Measurements from ENCODE around the gene NMUR1.
A peak's percentile ranks its signal among the peaks of the same experiment; 100 is the strongest.

The NMUR1 gene

GRCh38 chr2:231547315-231548110 lies 17.3 kb upstream of the NMUR1 start:
- H3K4me1 ChIP-seq (ENCODE audit: control insufficient read depth, insufficient read depth, low read length) = no peaks in the 10 kb centered on the region
- H3K9me3 ChIP-seq (ENCODE audit: control insufficient read depth, insufficient read depth, low read length) = no peaks in the 10 kb centered on the region
- no peaks in the 10 kb centered on the region for H3K36me3 ChIP-seq (ENCODE audit: control insufficient read depth, insufficient read depth, low read length)
- no peak overlapping the region for H3K4me3 ChIP-seq (ENCODE audit: low read depth, low read length)
- H3K27me3 ChIP-seq (ENCODE audit: control insufficient read depth, insufficient read depth, low read length) = no peaks in the 10 kb centered on the region
- no peak overlapping the region for H3K9ac ChIP-seq (ENCODE audit: low read depth, low read length)

- H3K9ac ChIP-seq (ENCODE audit: low read depth, low read length) = no peak overlapping the region
- H3K4me1 ChIP-seq (ENCODE audit: control insufficient read depth, insufficient read depth, low read length) = no peaks in the 10 kb centered on the region
- no peaks in the 10 kb centered on the region for H3K27me3 ChIP-seq (ENCODE audit: control insufficient read depth, insufficient read depth, low read length)
- H3K9me3 ChIP-seq (ENCODE audit: control insufficient read depth, insufficient read depth, low read length) = no peaks in the 10 kb centered on the region
- no peak overlapping the region for H3K4me3 ChIP-seq (ENCODE audit: low read depth, low read length)
- H3K36me3 ChIP-seq (ENCODE audit: control insufficient read depth, insufficient read depth, low read length) = no peaks in the 10 kb centered on the region
Measured at GRCh38 chr2:231546014-231546715, 15.9 kb upstream of the NMUR1 start.

GRCh38 chr2:231545105-231545902 lies 15.1 kb upstream of the NMUR1 start:
- H3K4me1 ChIP-seq (ENCODE audit: control insufficient read depth, insufficient read depth, low read length) = no peaks in the 10 kb centered on the region
- H3K4me3 ChIP-seq (ENCODE audit: low read depth, low read length) = no peak overlapping the region
- H3K9ac ChIP-seq (ENCODE audit: low read depth, low read length) = no peak overlapping the region

GRCh38 chr2:231542136-231542535 lies 11.9 kb upstream of the NMUR1 start:
- H3K36me3 ChIP-seq (ENCODE audit: control insufficient read depth, insufficient read depth, low read length) = no peaks in the 10 kb centered on the region
- no peaks in the 10 kb centered on the region for H3K4me1 ChIP-seq (ENCODE audit: control insufficient read depth, insufficient read depth, low read length)
- H3K27me3 ChIP-seq (ENCODE audit: control insufficient read depth, insufficient read depth, low read length) = no peaks in the 10 kb centered on the region
- H3K4me3 ChIP-seq (ENCODE audit: low read depth, low read length) = no peak overlapping the region
- no peak overlapping the region for H3K9ac ChIP-seq (ENCODE audit: low read depth, low read length)
- no peaks in the 10 kb centered on the region for H3K9me3 ChIP-seq (ENCODE audit: control insufficient read depth, insufficient read depth, low read length)

More at GRCh38 chr2:231545105-231545902, 15.1 kb upstream of the NMUR1 start:
- no peaks in the 10 kb centered on the region for H3K9me3 ChIP-seq (ENCODE audit: control insufficient read depth, insufficient read depth, low read length)
- H3K27me3 ChIP-seq (ENCODE audit: control insufficient read depth, insufficient read depth, low read length) = no peaks in the 10 kb centered on the region
- H3K36me3 ChIP-seq (ENCODE audit: control insufficient read depth, insufficient read depth, low read length) = no peaks in the 10 kb centered on the region

- H3K4me3 ChIP-seq (ENCODE audit: low read depth, low read length) = no peak overlapping the region
- H3K36me3 ChIP-seq (ENCODE audit: control insufficient read depth, insufficient read depth, low read length) = no peaks in the 10 kb centered on the region
- no peaks in the 10 kb centered on the region for H3K9me3 ChIP-seq (ENCODE audit: control insufficient read depth, insufficient read depth, low read length)
- no peaks in the 10 kb centered on the region for H3K4me1 ChIP-seq (ENCODE audit: control insufficient read depth, insufficient read depth, low read length)
- H3K9ac ChIP-seq (ENCODE audit: low read depth, low read length) = no peak overlapping the region
- H3K27me3 ChIP-seq (ENCODE audit: control insufficient read depth, insufficient read depth, low read length) = no peaks in the 10 kb centered on the region
Measured at GRCh38 chr2:231541645-231542044, 11.4 kb upstream of the NMUR1 start.

GRCh38 chr2:231539991-231540390 lies 9.7 kb upstream of the NMUR1 start:
- Histone ChIP-seq H3K27me3 (ENCODE audit: control insufficient read depth, insufficient read depth, low read length) (no peaks in the 10 kb centered on the region), H3K4me1 (ENCODE audit: control insufficient read depth, insufficient read depth, low read length) (no peaks in the 10 kb centered on the region), H3K4me3 (ENCODE audit: low read depth, low read length) (no peak overlapping the region), H3K9me3 (ENCODE audit: control insufficient read depth, insufficient read depth, low read length) (no peaks in the 10 kb centered on the region), H3K9ac (ENCODE audit: low read depth, low read length) (no peak overlapping the region), H3K36me3 (ENCODE audit: control insufficient read depth, insufficient read depth, low read length) (no peaks in the 10 kb centered on the region)

GRCh38 chr2:231535961-231536360 lies 5.7 kb upstream of the NMUR1 start:
- H3K9ac ChIP-seq (ENCODE audit: low read depth, low read length) = peak overlapping the region; percentile 32
- H3K27me3 ChIP-seq (ENCODE audit: control insufficient read depth, insufficient read depth, low read length) = peaks cover 4% of the 10 kb centered on the region
- no peaks in the 10 kb centered on the region for H3K36me3 ChIP-seq (ENCODE audit: control insufficient read depth, insufficient read depth, low read length)
- no peaks in the 10 kb centered on the region for H3K4me1 ChIP-seq (ENCODE audit: control insufficient read depth, insufficient read depth, low read length)
- no peaks in the 10 kb centered on the region for H3K9me3 ChIP-seq (ENCODE audit: control insufficient read depth, insufficient read depth, low read length)
- no peak overlapping the region for H3K4me3 ChIP-seq (ENCODE audit: low read depth, low read length)

GRCh38 chr2:231533777-231534125 lies 3.5 kb upstream of the NMUR1 start:
- no peaks in the 10 kb centered on the region for H3K9me3 ChIP-seq (ENCODE audit: control insufficient read depth, insufficient read depth, low read length)
- no peak overlapping the region for H3K4me3 ChIP-seq (ENCODE audit: low read depth, low read length)
- no peaks in the 10 kb centered on the region for H3K36me3 ChIP-seq (ENCODE audit: control insufficient read depth, insufficient read depth, low read length)
- H3K9ac ChIP-seq (ENCODE audit: low read depth, low read length) = no peak overlapping the region
- H3K4me1 ChIP-seq (ENCODE audit: control insufficient read depth, insufficient read depth, low read length) = no peaks in the 10 kb centered on the region
- peaks cover 16% of the 10 kb centered on the region for H3K27me3 ChIP-seq (ENCODE audit: control insufficient read depth, insufficient read depth, low read length)

GRCh38 chr2:231533086-231533776 lies 3.0 kb upstream of the NMUR1 start:
- Histone ChIP-seq H3K4me3 (ENCODE audit: low read depth, low read length) (no peak overlapping the region), H3K9me3 (ENCODE audit: control insufficient read depth, insufficient read depth, low read length) (no peaks in the 10 kb centered on the region), H3K4me1 (ENCODE audit: control insufficient read depth, insufficient read depth, low read length) (no peaks in the 10 kb centered on the region), H3K27me3 (ENCODE audit: control insufficient read depth, insufficient read depth, low read length) (peaks cover 16% of the 10 kb centered on the region), H3K36me3 (ENCODE audit: control insufficient read depth, insufficient read depth, low read length) (no peaks in the 10 kb centered on the region), H3K9ac (ENCODE audit: low read depth, low read length) (no peak overlapping the region)

GRCh38 chr2:231532756-231533035 lies 2.5 kb upstream of the NMUR1 start:
- no peak overlapping the region for H3K4me3 ChIP-seq (ENCODE audit: low read depth, low read length)
- no peaks in the 10 kb centered on the region for H3K9me3 ChIP-seq (ENCODE audit: control insufficient read depth, insufficient read depth, low read length)
- H3K4me1 ChIP-seq (ENCODE audit: control insufficient read depth, insufficient read depth, low read length) = no peaks in the 10 kb centered on the region

GRCh38 chr2:231531883-231532755 lies 1.9 kb upstream of the NMUR1 start:
- Histone ChIP-seq H3K9ac (ENCODE audit: low read depth, low read length) (no peak overlapping the region), H3K4me3 (ENCODE audit: low read depth, low read length) (no peak overlapping the region), H3K27me3 (ENCODE audit: control insufficient read depth, insufficient read depth, low read length) (peaks cover 16% of the 10 kb centered on the region), H3K4me1 (ENCODE audit: control insufficient read depth, insufficient read depth, low read length) (no peaks in the 10 kb centered on the region), H3K9me3 (ENCODE audit: control insufficient read depth, insufficient read depth, low read length) (no peaks in the 10 kb centered on the region), H3K36me3 (ENCODE audit: control insufficient read depth, insufficient read depth, low read length) (no peaks in the 10 kb centered on the region)

More at GRCh38 chr2:231532756-231533035, 2.5 kb upstream of the NMUR1 start:
- Histone ChIP-seq H3K27me3 (ENCODE audit: control insufficient read depth, insufficient read depth, low read length) (peaks cover 16% of the 10 kb centered on the region), H3K36me3 (ENCODE audit: control insufficient read depth, insufficient read depth, low read length) (no peaks in the 10 kb centered on the region), H3K9ac (ENCODE audit: low read depth, low read length) (no peak overlapping the region)
